DMS79 (cell line): ENCODE data around the gene SPIRE1.
A peak's percentile ranks its signal among the peaks of the same experiment; 100 is the strongest.
"Not testable (repeated sequence)": the region's sequence is repeated elsewhere in the genome, so short reads cannot be mapped to it uniquely, and the experiment has no call there.

ENCODE experiments used
- DNase-seq: peaks from one replicate; lab custom pipeline; 2025; lab: John Stamatoyannopoulos, UW

The SPIRE1 gene

DNA sequence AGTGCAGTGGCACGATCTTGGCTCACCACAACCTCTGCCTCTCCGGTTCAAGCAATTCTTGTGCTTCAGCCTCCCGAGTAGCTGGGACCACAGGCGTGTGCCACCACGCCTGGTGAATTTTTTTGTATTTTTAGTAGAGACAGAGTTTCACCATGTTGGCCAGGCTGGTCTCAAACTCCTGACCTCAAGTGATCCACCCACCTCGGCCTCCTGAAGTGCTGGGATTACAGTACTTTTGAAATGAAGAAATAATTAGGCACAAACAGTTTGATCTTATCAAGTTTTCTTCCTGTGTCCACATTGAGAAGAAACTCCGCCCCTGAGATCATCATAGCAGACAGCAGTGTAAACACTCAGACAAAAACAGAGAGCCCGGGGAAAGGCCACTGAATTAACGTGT is 247.2 kb downstream of the SPIRE1 start:
- not testable (repeated sequence) for DNase-seq

DNA sequence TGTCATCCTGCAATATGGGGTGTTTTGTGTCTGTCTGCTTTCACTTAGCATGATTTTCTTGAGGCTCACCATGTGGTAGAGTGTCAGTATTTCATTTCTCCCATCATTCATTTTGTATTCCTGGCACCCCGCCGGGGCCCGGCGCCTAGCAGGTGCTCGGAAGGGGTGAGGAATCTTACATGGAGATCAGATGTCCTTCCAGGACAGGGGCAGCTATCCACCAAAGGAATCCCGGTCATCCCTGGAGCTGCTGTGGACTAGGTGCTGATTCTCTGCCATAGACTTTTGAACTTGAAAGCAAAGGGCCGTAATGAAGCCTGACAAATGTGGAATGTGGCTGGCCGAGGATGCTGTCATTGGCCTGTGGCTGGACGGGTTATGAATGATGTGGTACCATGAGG is 247.8 kb downstream of the SPIRE1 start:
- no peak for DNase-seq

DNA sequence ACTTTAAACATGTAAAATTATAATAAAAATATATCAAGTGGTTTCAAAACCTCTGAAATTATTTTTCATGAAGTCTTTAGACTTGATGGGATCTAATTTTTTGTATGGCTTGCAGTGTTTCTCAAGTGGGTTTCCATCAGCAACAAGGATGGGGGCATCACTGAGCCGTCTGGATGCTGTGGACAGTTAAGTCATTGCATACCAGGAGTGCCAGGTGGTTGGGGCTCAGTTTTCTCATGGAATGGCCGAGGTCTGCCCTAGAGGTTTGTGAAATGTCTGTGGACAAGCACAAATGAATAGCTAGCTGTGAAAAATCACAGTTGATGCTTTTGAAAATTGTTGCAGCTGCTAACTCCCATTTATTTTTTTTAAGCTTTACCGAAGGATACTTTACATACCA is 248.4 kb downstream of the SPIRE1 start:
- no peak for DNase-seq

DNA sequence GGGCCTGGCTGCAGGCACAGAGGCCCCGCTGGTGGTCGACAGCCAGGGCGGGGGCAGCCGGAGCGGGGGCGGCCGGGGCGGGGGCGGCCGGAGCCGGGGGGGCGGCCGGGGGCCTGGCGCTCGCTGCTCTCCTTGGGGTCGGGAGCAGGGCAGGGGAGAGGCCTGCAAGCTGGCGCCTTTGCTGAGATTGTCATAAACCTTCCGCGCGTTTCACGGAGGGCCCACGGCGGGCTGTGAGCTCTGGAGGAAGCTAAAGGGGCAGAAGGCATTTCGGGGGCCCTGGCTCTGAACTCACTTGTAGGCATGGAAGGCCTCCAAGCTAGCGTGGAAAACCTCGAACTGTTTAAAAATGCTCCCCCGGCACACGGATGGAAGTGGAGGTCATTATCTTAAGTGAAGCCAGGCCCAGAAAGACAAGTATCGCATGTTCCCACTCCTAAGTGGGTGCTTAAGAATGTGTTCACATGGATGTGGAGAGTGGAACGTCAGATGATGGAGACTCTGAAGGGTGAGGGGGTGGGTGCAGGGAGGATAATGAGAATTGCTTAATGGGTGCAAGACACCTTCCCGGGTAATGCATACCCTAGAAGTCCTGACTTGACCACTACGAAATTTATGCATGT is 249.5 kb downstream of the SPIRE1 start:
- peak; percentile 47 for DNase-seq

- DNase-seq, result no peak
Measured at GRCh38 chr18:12406371-12407111, 251.4 kb downstream of the SPIRE1 start.

DNA sequence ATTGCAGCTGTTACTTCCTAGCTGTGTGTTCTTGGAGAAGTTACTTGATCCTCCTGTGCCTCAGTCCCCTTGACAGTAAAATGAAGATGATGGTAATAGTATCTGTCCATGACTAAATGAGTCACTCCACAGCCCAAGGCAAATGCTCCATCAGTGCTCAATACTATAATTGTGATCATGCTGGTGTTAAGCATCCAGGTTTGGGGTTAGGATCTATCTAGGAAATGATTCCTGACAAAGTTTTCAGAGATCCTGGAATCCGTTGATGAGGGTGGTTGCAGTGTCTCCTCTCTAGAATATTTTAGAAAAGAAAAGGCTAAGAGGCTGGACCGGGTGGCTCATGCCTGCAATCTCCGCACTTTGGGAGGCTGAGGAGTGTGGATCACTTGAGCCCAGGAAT is 252.8 kb downstream of the SPIRE1 start:
- DNase-seq, result no peak

GRCh38 chr18:12403601-12404506 is 254.1 kb downstream of the SPIRE1 start:
- no peak for DNase-seq

GRCh38 chr18:12401881-12402280 is 256.0 kb downstream of the SPIRE1 start:
- no peak for DNase-seq

DNA sequence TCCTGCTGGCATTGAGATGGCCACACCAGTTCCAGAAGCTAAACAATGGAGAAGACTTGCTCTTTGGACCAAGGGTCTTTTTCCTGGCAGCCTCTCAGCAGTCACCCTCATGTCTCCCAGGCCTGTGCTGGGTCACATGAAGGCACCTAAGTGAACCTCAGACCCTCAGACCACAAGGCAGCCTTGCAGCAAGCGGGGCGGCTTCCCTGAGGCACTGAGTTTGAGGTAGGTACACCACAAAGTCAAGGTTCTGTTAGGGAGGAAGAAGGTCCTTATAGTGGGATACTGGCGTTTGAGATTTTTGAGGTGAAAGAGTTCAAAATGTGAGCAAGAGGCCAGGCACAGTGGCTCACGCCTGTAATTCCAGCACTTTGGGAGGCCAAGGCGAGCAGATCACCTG is 258.7 kb downstream of the SPIRE1 start:
- DNase-seq, result no peak

GRCh38 chr18:12398625-12399024 is 259.3 kb downstream of the SPIRE1 start:
- no peak for DNase-seq

- no peak for DNase-seq
Measured at GRCh38 chr18:12397793-12398192, 260.1 kb downstream of the SPIRE1 start.

- DNase-seq, result no peak
Measured at GRCh38 chr18:12397254-12397653, 260.7 kb downstream of the SPIRE1 start.
